Body of pancreas (tissue), 4 donors: Measurements from ENCODE around the gene KIR2DL4. TPM values are rescaled to one million over a fixed set of nuclear protein-coding genes. Genes with fewer than 3 reads are reported as not detected.

Experiments used
- ATAC-seq: fragments of 150-250 bp; one replicate; pipeline ENCODE4 v1.9.1; 2016
- DNase-seq, 4 donors: peaks; one replicate each; pipeline ENCODE4 v3.0.0-alpha.2; 2019
- H3K27ac ChIP-seq, 4 donors: fragments of 200-600 bp; sonication (generic); 1 replicate in 3 of 4; 2 replicates in 1 of 4; pipeline versions ENCODE4 v1.5.1 to v1.6.1; 2016 to 2019; ENCODE audit warnings: mild to moderate bottlenecking in 1 of 4, mixed read lengths in 1 of 4, moderate library complexity in 1 of 4
- H3K27me3 ChIP-seq, 2 donors: fragments of 200-600 bp; sonication (generic); one replicate each; pipeline ENCODE4 v1.6.0; 2016; ENCODE audit warnings: mild to moderate bottlenecking in 1 of 2
- H3K36me3 ChIP-seq, 2 donors: fragments of 200-600 bp; sonication (generic); replicated peaks in 1 of 2; 2 replicates each; pipeline ENCODE4 v1.5.1; 2016; ENCODE audit warnings: low read depth in 2 of 2; ENCODE audit not compliant: insufficient read depth in 1 of 2
- H3K4me1 ChIP-seq: fragments of 200-600 bp; sonication (generic); one replicate; pipeline ENCODE4 v1.6.0; 2016
- H3K4me3 ChIP-seq, 2 donors: fragments of 200-600 bp; sonication (generic); 1 replicate in 1 of 2; 2 replicates in 1 of 2; pipeline ENCODE4 v1.5.1; 2016 to 2019
- H3K9me3 ChIP-seq, 3 donors: fragments of 200-600 bp; sonication (generic); 1 replicate in 2 of 3; 2 replicates in 1 of 3; pipeline ENCODE4 v1.5.1; 2016
- POLR2A ChIP-seq, 3 donors: fragments of 450-650 bp; IDR thresholded peaks; one replicate each; pipeline ENCODE4 v1.6.1; 2016; ENCODE audit warnings: antibody characterized with exemption in 3 of 3, mild to moderate bottlenecking in 2 of 3
- WGBS, 2 donors: methylation state at CpG; one replicate each; pipeline ENCODE4 v1.1.5; 2017; 5-methylcytosine and 5-hydroxymethylcytosine counted together
- intact Hi-C: fragments of 100-400 bp; cut with DNase I; formaldehyde crosslinking; loops from one replicate; pipeline ENCODE4 v1.15.1; 2023
- total RNA-seq, 2 donors: library from RNA; depleted of rRNA; stranded (reverse); fragments of >200 nt; gene quantifications; one replicate each; pipeline ENCODE4 v1.1.0, GENCODE V29; 2016
- TF ChIP-seq, protein P1 (sequence below), 7 experiments: fragments of 450-650 bp in 4 of 7; fragments of 200-600 bp in 3 of 7; sonication (generic) in 3 of 7; IDR thresholded peaks; one replicate each; pipeline ENCODE4 v1.5.1; 2016 to 2019; ENCODE audit warnings: antibody characterized with exemption in 7 of 7

Gene KIR2DL4
- total RNA-seq, 2 donors from 2014 or later, result not detected

DNA sequence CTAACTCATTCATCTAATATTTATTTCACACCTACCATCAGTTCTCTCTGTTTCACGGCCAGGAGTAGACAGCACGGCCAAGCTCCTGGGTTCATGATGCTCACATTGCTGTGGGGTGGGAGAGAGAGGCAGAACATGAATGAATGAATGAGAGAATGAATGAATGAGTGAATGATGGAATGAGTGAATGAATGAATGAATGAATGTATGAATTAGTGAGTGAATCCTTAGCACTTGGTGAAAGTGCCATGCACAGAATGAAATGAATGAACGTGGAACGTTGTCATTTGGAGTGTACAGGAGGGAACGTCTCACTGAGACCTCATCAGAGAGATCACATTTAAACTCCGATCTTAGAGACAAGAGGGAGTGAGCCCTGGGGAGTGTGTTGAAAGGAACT is 11.9 kb upstream of the KIR2DL4 start:
- ATAC-seq, result no peak
- Histone ChIP-seq H3K4me1 (no peaks in the 10 kb centered on the region), H3K36me3 (no peaks in the 10 kb centered on the region), H3K4me3 (no peak overlapping the region), H3K9me3 (no peaks in the 10 kb centered on the region), H3K27me3 (no peaks in the 10 kb centered on the region), H3K27ac (no peak overlapping the region)
- intact Hi-C loops, result no loop called here
- TF ChIP-seq, protein P1, sequence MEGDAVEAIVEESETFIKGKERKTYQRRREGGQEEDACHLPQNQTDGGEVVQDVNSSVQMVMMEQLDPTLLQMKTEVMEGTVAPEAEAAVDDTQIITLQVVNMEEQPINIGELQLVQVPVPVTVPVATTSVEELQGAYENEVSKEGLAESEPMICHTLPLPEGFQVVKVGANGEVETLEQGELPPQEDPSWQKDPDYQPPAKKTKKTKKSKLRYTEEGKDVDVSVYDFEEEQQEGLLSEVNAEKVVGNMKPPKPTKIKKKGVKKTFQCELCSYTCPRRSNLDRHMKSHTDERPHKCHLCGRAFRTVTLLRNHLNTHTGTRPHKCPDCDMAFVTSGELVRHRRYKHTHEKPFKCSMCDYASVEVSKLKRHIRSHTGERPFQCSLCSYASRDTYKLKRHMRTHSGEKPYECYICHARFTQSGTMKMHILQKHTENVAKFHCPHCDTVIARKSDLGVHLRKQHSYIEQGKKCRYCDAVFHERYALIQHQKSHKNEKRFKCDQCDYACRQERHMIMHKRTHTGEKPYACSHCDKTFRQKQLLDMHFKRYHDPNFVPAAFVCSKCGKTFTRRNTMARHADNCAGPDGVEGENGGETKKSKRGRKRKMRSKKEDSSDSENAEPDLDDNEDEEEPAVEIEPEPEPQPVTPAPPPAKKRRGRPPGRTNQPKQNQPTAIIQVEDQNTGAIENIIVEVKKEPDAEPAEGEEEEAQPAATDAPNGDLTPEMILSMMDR (IDR thresholded peaks at IDR 0.05), result no peak
- no peak for TF ChIP-seq POLR2A (IDR thresholded peaks at IDR 0.05)
- WGBS, 2 donors, result 69 to 76% methylated on average over 6 of the region's 6 CpGs
- no peak for DNase-seq

DNA sequence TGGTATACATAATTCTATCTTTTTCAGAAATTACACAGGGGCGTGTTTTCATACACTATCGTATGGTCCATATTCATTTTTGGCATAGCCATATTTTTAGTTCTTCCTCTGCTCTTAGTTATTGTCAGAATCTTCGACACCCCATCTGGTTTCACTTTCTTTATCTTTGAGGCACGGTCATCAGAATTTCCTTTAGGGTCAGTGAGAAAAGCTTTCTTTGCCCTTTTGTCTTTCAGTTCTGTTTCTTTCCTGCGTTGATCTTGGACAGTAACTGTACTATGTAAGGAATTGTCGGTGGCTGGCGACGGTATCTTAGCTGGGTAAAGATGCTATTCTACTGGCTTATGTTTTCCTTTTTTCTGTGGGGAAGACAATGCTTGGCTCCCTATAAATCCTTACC is 10.6 kb upstream of the KIR2DL4 start:
- no peak for DNase-seq

DNA sequence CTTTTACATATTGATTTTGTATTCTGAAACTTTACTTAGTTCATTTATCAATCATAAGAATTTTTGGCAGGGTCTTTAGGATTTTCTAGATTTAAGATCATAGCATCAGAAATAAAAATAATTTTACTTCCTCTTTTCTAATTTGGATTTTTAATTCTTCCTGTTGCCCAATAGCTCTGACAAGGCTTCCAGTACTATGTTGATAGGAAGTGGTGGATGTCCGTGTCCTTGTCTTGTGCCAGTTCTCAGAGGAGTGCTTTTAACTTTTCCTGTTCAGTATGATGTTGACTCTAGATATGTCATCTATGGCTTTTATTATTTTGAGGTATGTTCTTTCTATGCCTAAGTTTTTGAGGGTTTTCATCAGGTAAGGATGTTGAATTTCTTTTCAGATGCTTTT is 7.7 kb upstream of the KIR2DL4 start:
- intact Hi-C loops, result no loop called here
- H3K27ac ChIP-seq, result no peak overlapping the region
- ATAC-seq, result no peak

More for the DNA sequence above, 10.6 kb upstream of the KIR2DL4 start:
- Histone ChIP-seq H3K27me3 (no peaks in the 10 kb centered on the region), H3K4me1 (no peaks in the 10 kb centered on the region), H3K9me3 (no peaks in the 10 kb centered on the region), H3K36me3 (no peaks in the 10 kb centered on the region), H3K4me3 (no peak overlapping the region), H3K27ac (no peak overlapping the region)
- WGBS, 2 donors, result 47 to 55% methylated on average over 8 of the region's 8 CpGs
- TF ChIP-seq, protein P1 (IDR thresholded peaks at IDR 0.05), result no peak
- TF ChIP-seq POLR2A (IDR thresholded peaks at IDR 0.05), result no peak
- ATAC-seq, result no peak
- intact Hi-C loops, result no loop called here

DNA sequence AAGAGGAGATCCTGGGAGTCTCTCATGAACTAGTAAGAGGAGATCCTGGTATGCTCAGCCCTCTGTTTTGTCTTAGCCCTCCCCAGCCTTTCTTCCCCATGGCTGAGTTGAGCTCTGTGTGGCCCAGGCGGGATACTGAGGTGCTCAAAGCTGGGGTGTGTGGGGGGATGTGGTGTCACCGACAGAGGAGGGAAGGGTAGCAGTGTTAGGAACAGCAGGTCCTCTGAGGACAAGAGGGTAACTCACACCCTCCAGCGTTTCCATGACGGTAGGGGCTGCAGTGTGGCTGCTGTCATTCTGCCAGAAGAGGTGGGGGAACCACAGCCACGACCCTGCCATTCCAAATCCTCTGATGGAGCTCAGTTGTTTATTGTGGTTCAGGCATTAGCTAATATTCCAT is 691 bp downstream of the KIR2DL4 start:
- Histone ChIP-seq H3K4me1 (no peaks in the 10 kb centered on the region), H3K9me3 (no peaks in the 10 kb centered on the region), H3K27me3 (no peaks in the 10 kb centered on the region), H3K27ac (no peak overlapping the region), H3K36me3 (no peaks in the 10 kb centered on the region), H3K4me3 (no peak overlapping the region)
- intact Hi-C loops, result no loop called here
- no peak for ATAC-seq
- 39 to 54% methylated on average over 3 to 5 of the region's 5 CpGs for WGBS, 2 donors
- TF ChIP-seq, protein P1 (IDR thresholded peaks at IDR 0.05), result no peak
- TF ChIP-seq POLR2A (IDR thresholded peaks at IDR 0.05), result no peak
- DNase-seq, result no peak

More for the DNA sequence above, 7.7 kb upstream of the KIR2DL4 start:
- no peaks in the 10 kb centered on the region for H3K4me1 ChIP-seq
- H3K27me3 ChIP-seq, result no peaks in the 10 kb centered on the region
- H3K36me3 ChIP-seq, result no peaks in the 10 kb centered on the region
- no peaks in the 10 kb centered on the region for H3K9me3 ChIP-seq
- 22 to 50% methylated on average over 1 of the region's 1 CpG for WGBS, 2 donors
- no peak overlapping the region for H3K4me3 ChIP-seq
- no peak for DNase-seq
- TF ChIP-seq, protein P1 (IDR thresholded peaks at IDR 0.05), result no peak
- TF ChIP-seq POLR2A (IDR thresholded peaks at IDR 0.05), result no peak

DNA sequence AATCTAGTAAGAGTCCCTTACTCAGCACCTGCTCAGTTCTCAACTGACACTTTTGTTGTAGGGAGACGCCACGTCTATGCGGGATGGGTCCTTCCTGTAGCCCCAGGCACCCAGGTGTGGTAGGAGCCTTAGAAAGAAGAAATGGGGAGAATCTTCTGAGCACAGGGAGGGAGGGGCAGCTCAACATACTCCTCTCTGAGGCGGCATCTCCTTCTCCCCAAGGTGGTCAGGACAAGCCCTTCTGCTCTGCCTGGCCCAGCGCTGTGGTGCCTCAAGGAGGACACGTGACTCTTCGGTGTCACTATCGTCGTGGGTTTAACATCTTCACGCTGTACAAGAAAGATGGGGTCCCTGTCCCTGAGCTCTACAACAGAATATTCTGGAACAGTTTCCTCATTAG is 1.2 kb downstream of the KIR2DL4 start:
- Histone ChIP-seq H3K4me3 (no peak overlapping the region), H3K27me3 (no peaks in the 10 kb centered on the region), H3K27ac (no peak overlapping the region), H3K4me1 (no peaks in the 10 kb centered on the region), H3K9me3 (no peaks in the 10 kb centered on the region), H3K36me3 (no peaks in the 10 kb centered on the region)
- intact Hi-C loops, result no loop called here
- ATAC-seq (no peak), DNase-seq (no peak)
- TF ChIP-seq POLR2A (IDR thresholded peaks at IDR 0.05), result no peak
- TF ChIP-seq, protein P1 (IDR thresholded peaks at IDR 0.05), result no peak
- 76% methylated on average over 10 of the region's 10 CpGs for WGBS, 2 donors
